HuH-7 (cell line): ENCODE measurements around the gene B3GAT1.

Experiments used
- DNase-seq: peaks from one replicate; pipeline ENCODE4 v3.0.0; 2011; ENCODE audit warnings: low spot score

B3GAT1 gene

GRCh38 chr11:134441706-134442105 lies 29.7 kb upstream of the B3GAT1 start:
- DNase-seq: no peak

- DNase-seq: no peak
Measured at GRCh38 chr11:134441281-134441680, 29.2 kb upstream of the B3GAT1 start.

GRCh38 chr11:134440851-134441250 lies 28.8 kb upstream of the B3GAT1 start:
- DNase-seq: no peak

GRCh38 chr11:134438542-134439537 lies 26.8 kb upstream of the B3GAT1 start:
- DNase-seq: no peak

- DNase-seq: no peak
Measured at GRCh38 chr11:134437821-134438220, 25.8 kb upstream of the B3GAT1 start.

GRCh38 chr11:134436781-134437180 lies 24.7 kb upstream of the B3GAT1 start:
- DNase-seq: no peak

- no peak for DNase-seq
Measured at GRCh38 chr11:134433806-134434205, 21.8 kb upstream of the B3GAT1 start.

GRCh38 chr11:134433251-134433650 lies 21.2 kb upstream of the B3GAT1 start:
- DNase-seq: no peak

GRCh38 chr11:134432776-134433175 lies 20.7 kb upstream of the B3GAT1 start:
- DNase-seq: no peak

- DNase-seq: no peak
Measured at GRCh38 chr11:134429106-134429505, 17.1 kb upstream of the B3GAT1 start.

- DNase-seq: no peak
Measured at GRCh38 chr11:134425816-134426536, 13.9 kb upstream of the B3GAT1 start.

GRCh38 chr11:134425413-134425812 lies 13.4 kb upstream of the B3GAT1 start:
- DNase-seq: no peak

GRCh38 chr11:134423106-134423505 lies 11.1 kb upstream of the B3GAT1 start:
- DNase-seq: no peak

- DNase-seq: no peak
Measured at GRCh38 chr11:134417871-134418840, 6.1 kb upstream of the B3GAT1 start.

GRCh38 chr11:134416726-134417125 lies 4.7 kb upstream of the B3GAT1 start:
- DNase-seq: no peak

GRCh38 chr11:134414766-134415765 lies 3.0 kb upstream of the B3GAT1 start:
- no peak for DNase-seq

- DNase-seq: no peak
Measured at GRCh38 chr11:134413826-134414731, 2.0 kb upstream of the B3GAT1 start.

GRCh38 chr11:134413043-134413825 lies 1.2 kb upstream of the B3GAT1 start:
- DNase-seq: no peak

GRCh38 chr11:134410766-134411165 lies 1.3 kb downstream of the B3GAT1 start:
- DNase-seq: no peak
